T-helper 1 cell treated with Interleukin-12 subunit alpha and Interleukin-12 subunit beta and Interleukin-4 antibody, amounts not matched to agents 30 ng/mL and 1 ng/mL, for 36 hours (primary cell): Measurements from ENCODE around the gene NAA38. TPM values are rescaled to one million over a fixed set of nuclear protein-coding genes. Genes with fewer than 3 reads are reported as not detected.

ENCODE experiments used
- intact Hi-C: fragments of 100-400 bp; cut with micrococcal nuclease; formaldehyde crosslinking; loops from one replicate; pipeline ENCODE4 v1.15.1; 2024
- total RNA-seq: library from RNA; stranded (reverse); gene quantifications from 2 replicates; pipeline ENCODE4 v1.2.3, GENCODE V29; 2022

The NAA38 gene
- total RNA-seq, 1 donor from 2014 or later = 51.5 TPM

- intact Hi-C loops = loop anchor here (10.0 kb wide), 1 partner anchor 581 kb away; the partner anchor contains the start of gene NDEL1
Measured at GRCh38 chr17:7854078-7854777, 3.1 kb downstream of the NAA38 start.

GRCh38 chr17:7853691-7854038 is 3.7 kb downstream of the NAA38 start:
- intact Hi-C loops = loop anchor here (10.0 kb wide), 1 partner anchor 581 kb away; the partner anchor contains the start of gene NDEL1

- intact Hi-C loops = loop anchor here (10.0 kb wide), 1 partner anchor 582 kb away; the partner anchor contains the start of gene NDEL1
Measured at GRCh38 chr17:7852919-7853690, 4.3 kb downstream of the NAA38 start.

- intact Hi-C loops = loop anchor here (10.0 kb wide), 1 partner anchor 583 kb away; the partner anchor contains the start of gene NDEL1
Measured at GRCh38 chr17:7852262-7852670, 5.1 kb downstream of the NAA38 start.

GRCh38 chr17:7851438-7852261 is 5.7 kb downstream of the NAA38 start:
- intact Hi-C loops = loop anchor here (1.0 to 10.0 kb wide), 5 partner anchors 9 to 583 kb away; partner anchors contain the start of genes KDM6B and NDEL1

GRCh38 chr17:7850701-7851437 is 6.5 kb downstream of the NAA38 start:
- intact Hi-C loops = loop anchor here (1.0 to 10.0 kb wide), 5 partner anchors 9 to 584 kb away; partner anchors contain the start of genes KDM6B and NDEL1

GRCh38 chr17:7849751-7850504 is 7.4 kb downstream of the NAA38 start:
- intact Hi-C loops = loop anchor here (10.0 kb wide), 2 partner anchors 535 to 585 kb away; partner anchors contain the start of genes NDEL1 and RPL26

- intact Hi-C loops = loop anchor here (10.0 kb wide), 1 partner anchor 536 kb away; the partner anchor contains the start of gene RPL26
Measured at GRCh38 chr17:7849130-7849750, 8.1 kb downstream of the NAA38 start.

GRCh38 chr17:7848739-7849129 is 8.6 kb downstream of the NAA38 start:
- intact Hi-C loops = loop anchor here (10.0 kb wide), 1 partner anchor 536 kb away; the partner anchor contains the start of gene RPL26

GRCh38 chr17:7848131-7848579 is 9.2 kb downstream of the NAA38 start:
- intact Hi-C loops = loop anchor here (10.0 kb wide), 1 partner anchor 537 kb away; the partner anchor contains the start of gene RPL26

GRCh38 chr17:7846765-7847661 is 10.3 kb downstream of the NAA38 start:
- intact Hi-C loops = loop anchor here (10.0 kb wide), 1 partner anchor 538 kb away; the partner anchor contains the start of gene RPL26

- intact Hi-C loops = loop anchor here (10.0 kb wide), 1 partner anchor 539 kb away; the partner anchor contains the start of gene RPL26
Measured at GRCh38 chr17:7846063-7846735, 11.2 kb downstream of the NAA38 start.

- intact Hi-C loops = loop anchor here (2.0 to 10.0 kb wide), 2 partner anchors 311 to 539 kb away; partner anchors contain the start of gene RPL26
Measured at GRCh38 chr17:7845359-7846062, 11.8 kb downstream of the NAA38 start.

GRCh38 chr17:7844292-7845154 is 12.8 kb downstream of the NAA38 start:
- intact Hi-C loops = loop anchor here (1.0 to 10.0 kb wide), 13 partner anchors 9 to 1192 kb away; partner anchors contain the start of genes C17orf100, CHD3, CTDNEP1 and ELP5
